Lung (tissue), 12 donors: ENCODE measurements around the gene VEGFA. TPM values are rescaled to one million over a fixed set of nuclear protein-coding genes. Genes with fewer than 3 reads are reported as not detected.
"Not testable (repeated sequence)": the region's sequence is repeated elsewhere in the genome, so short reads cannot be mapped to it uniquely, and the experiment has no call there.

Source experiments
- ATAC-seq: fragments of 200-7000 bp; cut with Tn5 transposase; one replicate; pipeline ENCODE4 v1.9.1; 2020; ENCODE audit warnings: moderate number of reproducible peaks; ENCODE audit not compliant: insufficient read depth, low FRiP score
- DNase-seq, 3 donors: peaks; one replicate each; pipeline ENCODE4 v3.0.0-alpha.2; 2013 to 2017
- H3K27ac ChIP-seq, 2 donors: one replicate each; pipeline ENCODE4 v1.5.1; 2013; ENCODE audit warnings: mild to moderate bottlenecking in 2 of 2, moderate library complexity in 2 of 2, control low read depth in 1 of 2, inconsistent platforms in 1 of 2, low read depth in 1 of 2, low read length in 1 of 2
- H3K27me3 ChIP-seq, 3 donors: one replicate each; pipeline ENCODE4 v1.5.1; 2013; ENCODE audit warnings: low read length in 2 of 3; ENCODE audit not compliant: control insufficient read depth in 3 of 3, insufficient read depth in 3 of 3
- H3K36me3 ChIP-seq, 4 donors: one replicate each; pipeline ENCODE4 v1.5.1; 2013; ENCODE audit warnings: low read length in 4 of 4, mild to moderate bottlenecking in 1 of 4, moderate library complexity in 1 of 4; ENCODE audit not compliant: control insufficient read depth in 4 of 4, insufficient read depth in 4 of 4
- H3K4me1 ChIP-seq, 5 donors: one replicate each; pipeline ENCODE4 v1.5.1; 2013; ENCODE audit warnings: low read length in 5 of 5, mild to moderate bottlenecking in 2 of 5, moderate library complexity in 1 of 5; ENCODE audit not compliant: control insufficient read depth in 5 of 5, insufficient read depth in 5 of 5
- H3K4me3 ChIP-seq: one replicate; pipeline ENCODE4 v1.5.1; 2013; ENCODE audit warnings: mild to moderate bottlenecking, control low read depth, moderate library complexity
- H3K9ac ChIP-seq, 2 donors: one replicate each; pipeline ENCODE4 v1.5.1; 2013; ENCODE audit warnings: low read length in 2 of 2, control low read depth in 1 of 2; ENCODE audit not compliant: insufficient read depth in 1 of 2
- H3K9me3 ChIP-seq, 4 donors: one replicate each; pipeline ENCODE4 v1.5.1; 2013; ENCODE audit warnings: low read length in 3 of 4, mild to moderate bottlenecking in 1 of 4, moderate library complexity in 1 of 4; ENCODE audit not compliant: control insufficient read depth in 4 of 4, insufficient read depth in 3 of 4
- WGBS, 2 donors: extraction: QIAGEN DNeasy Blood & Tissue Kit; methylation state at CpG; one replicate each; pipeline ENCODE4 v1.1.7; 2013; 5-methylcytosine and 5-hydroxymethylcytosine counted together
- polyA plus RNA-seq, 2 donors: library from polyadenylated mRNA; stranded (reverse); fragments of 200-250 nt; gene quantifications; one replicate each; pipeline ENCODE4 v1.2.1, GENCODE V29; 2013
- total RNA-seq, 2 donors: library from RNA; depleted of rRNA in 1 of 2; stranded (reverse); fragments of >200 nt in 1 of 2; gene quantifications; one replicate each; pipeline ENCODE4 v1.2.1, GENCODE V29; 2014 to 2021
- TF ChIP-seq, protein P1 (sequence below): IDR thresholded peaks from 2 replicates; pipeline ENCODE4 v1.5.1; 2012; ENCODE audit warnings: mild to moderate bottlenecking; ENCODE audit errors: control extremely low read depth, extremely low read depth
- donor health status: control.
- donor health status: control.
- donor health status: Bipolar disorder and iron deficiency.
- donor health status: healthy.
- donor health status: DM: yes; HTN: yes; CAD: no.

VEGFA gene
- total and polyA plus RNA-seq, 4 donors = 98.3 to 275 (median 140) TPM

- no peak overlapping the region for H3K4me3 ChIP-seq
- no peaks in the 10 kb centered on the region for H3K36me3 ChIP-seq
- no peaks in the 10 kb centered on the region for H3K27me3 ChIP-seq
- DNase-seq (no peak), ATAC-seq (no peak)
- H3K9ac ChIP-seq = no peak overlapping the region
- H3K4me1 ChIP-seq = peaks cover 0 to 9% (median 6%) of the 10 kb centered on the region in 5 donors
- TF ChIP-seq, protein P1, sequence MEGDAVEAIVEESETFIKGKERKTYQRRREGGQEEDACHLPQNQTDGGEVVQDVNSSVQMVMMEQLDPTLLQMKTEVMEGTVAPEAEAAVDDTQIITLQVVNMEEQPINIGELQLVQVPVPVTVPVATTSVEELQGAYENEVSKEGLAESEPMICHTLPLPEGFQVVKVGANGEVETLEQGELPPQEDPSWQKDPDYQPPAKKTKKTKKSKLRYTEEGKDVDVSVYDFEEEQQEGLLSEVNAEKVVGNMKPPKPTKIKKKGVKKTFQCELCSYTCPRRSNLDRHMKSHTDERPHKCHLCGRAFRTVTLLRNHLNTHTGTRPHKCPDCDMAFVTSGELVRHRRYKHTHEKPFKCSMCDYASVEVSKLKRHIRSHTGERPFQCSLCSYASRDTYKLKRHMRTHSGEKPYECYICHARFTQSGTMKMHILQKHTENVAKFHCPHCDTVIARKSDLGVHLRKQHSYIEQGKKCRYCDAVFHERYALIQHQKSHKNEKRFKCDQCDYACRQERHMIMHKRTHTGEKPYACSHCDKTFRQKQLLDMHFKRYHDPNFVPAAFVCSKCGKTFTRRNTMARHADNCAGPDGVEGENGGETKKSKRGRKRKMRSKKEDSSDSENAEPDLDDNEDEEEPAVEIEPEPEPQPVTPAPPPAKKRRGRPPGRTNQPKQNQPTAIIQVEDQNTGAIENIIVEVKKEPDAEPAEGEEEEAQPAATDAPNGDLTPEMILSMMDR = no peak
- peaks cover 0 to 1% (median 0%) of the 10 kb centered on the region in 4 donors for H3K9me3 ChIP-seq
- 41 to 47% methylated on average over 1 of the region's 1 CpG for WGBS, 2 donors
- no peak overlapping the region for H3K27ac ChIP-seq
Measured at GRCh38 chr6:43814111-43814510, 44.1 kb downstream of the VEGFA start.

DNA sequence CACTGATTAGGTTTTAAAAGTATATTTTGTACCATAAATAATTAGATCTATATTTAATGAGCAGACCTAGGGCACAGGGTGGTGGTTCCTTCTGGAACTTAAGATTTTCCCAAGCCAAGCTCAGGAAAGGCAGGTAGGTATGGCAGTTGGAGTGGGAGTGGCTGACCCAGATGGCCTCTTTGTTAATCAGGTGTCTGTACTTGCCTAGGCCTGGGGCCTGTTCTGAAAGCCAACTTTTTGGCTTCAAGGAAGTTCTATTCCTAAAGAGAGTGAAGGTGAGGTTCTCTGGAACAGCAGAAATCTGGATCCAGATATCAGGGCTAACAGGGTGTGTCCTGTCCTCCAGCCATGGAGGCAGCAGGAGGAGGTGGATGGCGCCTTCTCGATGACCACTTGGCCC, 44.9 kb downstream of the VEGFA start:
- WGBS, 2 donors = 44 to 50% methylated on average over 2 of the region's 2 CpGs
- ATAC-seq = no peak
- no peak overlapping the region for H3K9ac ChIP-seq
- TF ChIP-seq, protein P1 = no peak
- no peaks in the 10 kb centered on the region for H3K36me3 ChIP-seq
- H3K27ac ChIP-seq = no peak overlapping the region
- peaks cover 0 to 7% (median 5%) of the 10 kb centered on the region in 5 donors for H3K4me1 ChIP-seq
- H3K9me3 ChIP-seq = no peaks in the 10 kb centered on the region
- no peak overlapping the region for H3K4me3 ChIP-seq
- H3K27me3 ChIP-seq = no peaks in the 10 kb centered on the region
- no peak for DNase-seq

DNA sequence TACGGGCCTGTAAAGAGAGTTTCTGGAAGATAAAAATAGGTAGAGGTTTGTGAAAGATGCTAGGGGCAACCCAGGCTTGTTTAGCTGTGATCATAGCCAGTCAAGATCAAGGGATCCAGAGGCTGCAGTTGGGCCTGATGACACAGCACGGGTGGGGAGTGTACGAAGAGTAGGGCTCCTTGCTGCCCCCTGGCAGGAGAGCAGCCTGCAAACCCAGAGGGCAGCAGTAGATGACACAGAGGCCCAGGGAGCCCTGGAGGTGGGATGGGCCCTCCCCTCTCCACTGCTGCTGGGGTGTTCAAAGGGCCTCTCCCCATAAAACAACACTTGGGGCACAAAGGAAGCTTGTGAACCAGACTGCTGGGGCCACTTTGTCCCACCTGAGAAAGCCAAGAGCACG, 47.2 kb downstream of the VEGFA start:
- H3K4me1 ChIP-seq = peaks cover 0 to 7% (median 0%) of the 10 kb centered on the region in 5 donors
- H3K27ac ChIP-seq = no peak overlapping the region
- H3K36me3 ChIP-seq = no peaks in the 10 kb centered on the region
- no peak overlapping the region for H3K4me3 ChIP-seq
- 27 to 46% methylated on average over 4 of the region's 4 CpGs for WGBS, 2 donors
- ATAC-seq = no peak
- no peaks in the 10 kb centered on the region for H3K27me3 ChIP-seq
- no peaks in the 10 kb centered on the region for H3K9me3 ChIP-seq
- TF ChIP-seq, protein P1 = no peak
- DNase-seq = no peak
- H3K9ac ChIP-seq = no peak overlapping the region

DNA sequence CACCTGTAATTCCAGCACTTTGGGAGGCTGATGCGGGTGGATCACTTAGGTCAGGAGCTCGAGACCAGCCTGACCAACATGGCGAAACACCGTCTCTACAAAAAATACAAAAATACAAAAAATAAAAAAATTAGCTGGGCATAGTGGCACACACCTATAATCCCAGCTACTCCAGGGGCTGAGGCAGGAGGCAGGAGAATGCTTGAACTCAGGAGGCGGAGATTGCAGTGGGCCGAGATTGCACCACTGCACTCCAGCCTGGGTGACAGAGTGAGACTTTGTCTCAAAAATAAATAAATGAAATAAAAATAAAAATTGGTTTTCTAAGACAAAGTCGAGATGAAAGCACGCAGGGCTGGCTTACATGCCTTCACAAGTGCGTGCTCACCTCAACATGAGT, 49.0 kb downstream of the VEGFA start:
- DNase-seq, H3K27me3 ChIP-seq, H3K27ac ChIP-seq, H3K9me3 ChIP-seq, H3K36me3 ChIP-seq, H3K9ac ChIP-seq, ATAC-seq, H3K4me3 ChIP-seq, H3K4me1 ChIP-seq: not testable (repeated sequence)
- WGBS, 2 donors = 78 to 91% methylated on average over 9 of the region's 9 CpGs
